ENCODE data around the gene PSMB7. TPM values are rescaled to one million over a fixed set of nuclear protein-coding genes. Genes with fewer than 3 reads are reported as not detected.

PSMB7 gene
- total RNA-seq (69.7 and 73.1 TPM in 2 replicates), polyA plus RNA-seq (67.9 and 69.5 TPM in 2 replicates), polyA minus RNA-seq (52.7 and 63.3 TPM in 2 replicates)
- total RNA-seq (2013), result 90.8 TPM

DNA sequence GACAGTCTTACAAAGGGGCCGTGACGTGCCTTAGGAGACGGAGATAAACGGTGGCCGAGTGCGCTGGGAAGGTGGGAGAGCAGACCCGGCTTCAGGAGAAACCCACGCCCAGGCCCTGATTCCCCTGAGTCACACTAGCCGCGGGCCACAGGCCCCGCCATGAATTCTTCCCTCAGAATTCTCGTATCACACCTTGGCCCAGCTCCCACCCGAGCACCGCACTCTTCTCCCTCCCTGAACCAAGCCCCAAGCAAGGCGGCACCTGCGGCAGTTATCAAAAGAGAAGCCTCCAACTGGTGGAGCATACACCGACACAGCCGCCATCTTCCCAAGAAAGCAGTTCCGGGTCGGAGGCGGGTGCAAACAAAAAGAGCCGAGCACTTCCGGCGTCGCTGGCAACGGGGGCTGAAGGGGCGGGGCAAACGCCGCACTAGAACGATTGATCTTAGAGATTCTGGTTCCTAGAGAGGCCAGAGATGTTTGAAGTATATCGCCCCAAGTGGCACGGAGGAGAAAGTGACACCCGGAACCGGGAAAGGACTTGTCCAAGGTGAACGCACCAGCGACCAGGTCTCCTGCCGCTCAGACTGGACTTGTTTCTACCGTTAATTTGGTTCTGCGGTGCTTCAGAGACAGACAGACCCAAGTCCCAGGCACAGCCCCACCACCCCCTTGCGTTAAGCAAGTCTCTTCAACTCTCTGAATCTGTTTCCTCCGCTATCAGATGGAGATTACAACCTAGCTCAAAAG, at the start of gene PSMB7:
PSMB7 (minus strand) TSS at position 341 of the 750 bp plus-strand sequence; CDS start at position 324, 17 bp downstream.
- Histone ChIP-seq H3K9me3 (ENCODE audit: control extremely low read depth in 1 of 3, control insufficient read depth in 2 of 3, insufficient read depth in 1 of 3, low read length in 2 of 3) (peaks cover 0 to 12% (median 5%) of the 10 kb centered on the region in 3 donors), H2AFZ (ENCODE audit: insufficient read depth, low read depth, low read length, poor library complexity, severe bottlenecking) (peak within 1 kb of the TSS; percentile 91), H3K27me3 (replicated peaks in 1 of 4; ENCODE audit: control extremely low read depth in 1 of 4, control insufficient read depth in 3 of 4, insufficient read depth in 4 of 4, low read length in 3 of 4) (no peaks in the 10 kb centered on the region), H3K4me1 (ENCODE audit: control insufficient read depth in 2 of 2, insufficient read depth in 2 of 2, low read length in 2 of 2) (peaks cover 6 to 27% of the 10 kb centered on the region in 2 donors), H3K4me3 (ENCODE audit: control extremely low read depth in 1 of 5, extremely low read depth in 1 of 5, insufficient read depth in 1 of 5, low read depth in 2 of 5, low read length in 4 of 5) (peak within 1 kb of the TSS; percentile 81 to 89 (median 87)), H3K4me2 (replicated peaks; ENCODE audit: low read depth, low read length, poor library complexity, severe bottlenecking) (peak within 1 kb of the TSS; percentile 90), H3K36me3 (replicated peaks in 1 of 2; ENCODE audit: control extremely low read depth in 1 of 2, control insufficient read depth in 1 of 2, extremely low read depth in 1 of 2, insufficient read depth in 2 of 2, low read length in 1 of 2) (peaks cover 2 to 40% of the 10 kb centered on the region in 2 experiments), H3K79me2 (ENCODE audit: control insufficient read depth, insufficient read depth, low read length) (peaks cover 46% of the 10 kb centered on the region), H3K9ac (ENCODE audit: low read length) (peak within 1 kb of the TSS; percentile 91), H3K27ac (ENCODE audit: low read length in 2 of 2) (peak within 1 kb of the TSS; percentile 48 to 82), H4K20me1 (ENCODE audit: control insufficient read depth, insufficient read depth, low read length, poor library complexity, severe bottlenecking) (peaks cover 14% of the 10 kb centered on the region)
- Mint-ChIP-seq H3K27ac (peak within 1 kb of the TSS; percentile 90), H3K4me1 (peaks cover 29% of the 10 kb centered on the region), H3K9me3 (ENCODE audit: insufficient read depth) (no peaks in the 10 kb centered on the region), H3K4me3 (peak within 1 kb of the TSS; percentile 98), H3K27me3 (no peaks in the 10 kb centered on the region)
- intact Hi-C loops (cut with micrococcal nuclease), result loop anchor here (1.0 to 10.0 kb wide), 4 partner anchors 360 to 847 kb away; partner anchors contain the start of genes ARPC5L, GAPVD1, NR6A1 and OLFML2A
- ATAC-seq (ENCODE audit: low read depth) (peak; percentile 96), DNase-seq (peak; percentile 98)
- ChIA-PET POLR2A (interaction anchor here (0.6 kb wide), 1 partner anchor 269 kb away, joined by 3 read pairs; no protein-coding TSS in a partner anchor), CTCF (interaction anchor here (1.2 kb wide), 2 partner anchors 122 to 288 kb away, joined by 3 to 6 read pairs; no protein-coding TSS in a partner anchor)
- WGBS (ENCODE audit: insufficient coverage), result 3% methylated on average over 39 of the region's 41 CpGs
- no peak for TF ChIP-seq EZH2 (IDR thresholded peaks at IDR 0.05; ENCODE audit: borderline replicate concordance, insufficient read depth, low read depth, low read length, poor library complexity, severe bottlenecking)
- TF ChIP-seq, protein P1, sequence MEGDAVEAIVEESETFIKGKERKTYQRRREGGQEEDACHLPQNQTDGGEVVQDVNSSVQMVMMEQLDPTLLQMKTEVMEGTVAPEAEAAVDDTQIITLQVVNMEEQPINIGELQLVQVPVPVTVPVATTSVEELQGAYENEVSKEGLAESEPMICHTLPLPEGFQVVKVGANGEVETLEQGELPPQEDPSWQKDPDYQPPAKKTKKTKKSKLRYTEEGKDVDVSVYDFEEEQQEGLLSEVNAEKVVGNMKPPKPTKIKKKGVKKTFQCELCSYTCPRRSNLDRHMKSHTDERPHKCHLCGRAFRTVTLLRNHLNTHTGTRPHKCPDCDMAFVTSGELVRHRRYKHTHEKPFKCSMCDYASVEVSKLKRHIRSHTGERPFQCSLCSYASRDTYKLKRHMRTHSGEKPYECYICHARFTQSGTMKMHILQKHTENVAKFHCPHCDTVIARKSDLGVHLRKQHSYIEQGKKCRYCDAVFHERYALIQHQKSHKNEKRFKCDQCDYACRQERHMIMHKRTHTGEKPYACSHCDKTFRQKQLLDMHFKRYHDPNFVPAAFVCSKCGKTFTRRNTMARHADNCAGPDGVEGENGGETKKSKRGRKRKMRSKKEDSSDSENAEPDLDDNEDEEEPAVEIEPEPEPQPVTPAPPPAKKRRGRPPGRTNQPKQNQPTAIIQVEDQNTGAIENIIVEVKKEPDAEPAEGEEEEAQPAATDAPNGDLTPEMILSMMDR (IDR thresholded peaks at IDR 0.05), result peak; percentile 89

DNA sequence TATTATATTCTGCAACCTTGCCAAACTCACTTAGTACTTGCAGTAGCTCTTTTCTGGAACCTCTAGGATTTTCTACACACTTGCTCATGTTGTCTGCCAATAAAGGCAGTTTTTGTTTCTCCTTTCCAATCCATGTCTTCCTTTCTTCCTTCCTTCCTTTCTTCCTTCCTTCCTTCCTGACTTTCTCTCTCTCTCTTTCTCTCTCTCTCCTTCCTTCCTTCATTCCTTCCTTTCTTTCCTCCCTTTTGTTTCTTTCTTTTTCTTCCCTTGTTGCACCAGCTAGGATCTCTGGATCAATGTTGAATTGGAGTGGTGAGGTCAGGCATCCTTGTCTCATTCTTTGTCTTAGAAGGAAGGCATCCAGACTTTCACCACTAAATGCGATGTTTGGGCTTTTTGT, 47.5 kb upstream of the PSMB7 start:
- no peak overlapping the region for H3K4me3 ChIP-seq (ENCODE audit: control extremely low read depth in 1 of 5, extremely low read depth in 1 of 5, insufficient read depth in 1 of 5, low read depth in 2 of 5, low read length in 4 of 5)
- Mint-ChIP-seq H3K27me3 (peaks cover 8% of the 10 kb centered on the region), H3K4me1 (no peaks in the 10 kb centered on the region), H3K9me3 (ENCODE audit: insufficient read depth) (peaks cover 2% of the 10 kb centered on the region), H3K4me3 (no peak overlapping the region), H3K27ac (no peak overlapping the region)
- 100% methylated on average over 1 of the region's 1 CpG for WGBS (ENCODE audit: insufficient coverage)
- no peaks in the 10 kb centered on the region for H3K36me3 ChIP-seq (replicated peaks in 1 of 2; ENCODE audit: control extremely low read depth in 1 of 2, control insufficient read depth in 1 of 2, extremely low read depth in 1 of 2, insufficient read depth in 2 of 2, low read length in 1 of 2)
- no peak overlapping the region for H3K27ac ChIP-seq (ENCODE audit: low read length in 2 of 2)
- H2AFZ ChIP-seq (ENCODE audit: insufficient read depth, low read depth, low read length, poor library complexity, severe bottlenecking), result no peak overlapping the region
- POLR2A ChIA-PET, result interaction anchor here (0.7 kb wide), 1 partner anchor 15 kb away, joined by 3 read pairs; no protein-coding TSS in a partner anchor
- H3K4me1 ChIP-seq (ENCODE audit: control insufficient read depth in 2 of 2, insufficient read depth in 2 of 2, low read length in 2 of 2), result no peaks in the 10 kb centered on the region
- no peaks in the 10 kb centered on the region for H3K9me3 ChIP-seq (ENCODE audit: control extremely low read depth in 1 of 3, control insufficient read depth in 2 of 3, insufficient read depth in 1 of 3, low read length in 2 of 3)
- H3K9ac ChIP-seq (ENCODE audit: low read length), result no peak overlapping the region
- intact Hi-C loops (cut with micrococcal nuclease), result no loop called here
- TF ChIP-seq, protein P1 (IDR thresholded peaks at IDR 0.05), result no peak
- no peak for TF ChIP-seq EZH2 (IDR thresholded peaks at IDR 0.05; ENCODE audit: borderline replicate concordance, insufficient read depth, low read depth, low read length, poor library complexity, severe bottlenecking)
- DNase-seq, result no peak
- H4K20me1 ChIP-seq (ENCODE audit: control insufficient read depth, insufficient read depth, low read length, poor library complexity, severe bottlenecking), result no peaks in the 10 kb centered on the region
- ATAC-seq (ENCODE audit: low read depth), result no peak
- peaks cover 0 to 4% (median 0%) of the 10 kb centered on the region in 4 experiments for H3K27me3 ChIP-seq (replicated peaks in 1 of 4; ENCODE audit: control extremely low read depth in 1 of 4, control insufficient read depth in 3 of 4, insufficient read depth in 4 of 4, low read length in 3 of 4)
- CTCF ChIA-PET, result interaction anchor here (1.4 kb wide), 1 partner anchor 11 kb away, joined by 5 read pairs; no protein-coding TSS in a partner anchor
- no peak overlapping the region for H3K4me2 ChIP-seq (replicated peaks; ENCODE audit: low read depth, low read length, poor library complexity, severe bottlenecking)
- H3K79me2 ChIP-seq (ENCODE audit: control insufficient read depth, insufficient read depth, low read length), result no peaks in the 10 kb centered on the region

Data from B cell (primary cell).